Sigmoid colon (tissue), 3 donors: ENCODE results near the gene SATB2.

Experiments used
- CTCF ChIP-seq, 4 experiments: fragments of 450-650 bp in 3 of 4; fragments of 200-600 bp in 1 of 4; IDR thresholded peaks; one replicate each; pipeline ENCODE4 v1.5.1; 2016 to 2019; ENCODE audit warnings: antibody characterized with exemption in 4 of 4, mild to moderate bottlenecking in 3 of 4, moderate library complexity in 2 of 4
- POLR2A ChIP-seq, 2 donors: fragments of 450-650 bp; IDR thresholded peaks; one replicate each; pipeline ENCODE4 v1.6.1; 2016; ENCODE audit warnings: antibody characterized with exemption in 2 of 2, mild to moderate bottlenecking in 2 of 2, moderate library complexity in 2 of 2

- TF ChIP-seq CTCF (IDR thresholded peaks at IDR 0.05) (no peak), POLR2A (IDR thresholded peaks at IDR 0.05) (no peak)
Measured at GRCh38 chr2:199458009-199458805, 468 bp upstream of the SATB2 start.
